Measurements from ENCODE around the gene ALG6.

The ALG6 gene

GRCh38 chr1:63321066-63321784, 46.2 kb upstream of the ALG6 start:
- ChIA-PET CTCF (interaction anchor here (0.8 to 1.5 kb wide), 3 partner anchors 8 to 14 kb away, joined by 3 to 7 read pairs (median 5); no protein-coding TSS in a partner anchor), POLR2A (no interaction called here)
- DNase-seq = peak in 1 of 3 donors; percentile 34
- Histone ChIP-seq H3K27ac (ENCODE audit: insufficient read depth in 1 of 2, low read depth in 1 of 2, low read length in 2 of 2, poor library complexity in 1 of 2, severe bottlenecking in 2 of 2) (no peak overlapping the region), H3K9me3 (ENCODE audit: control extremely low read depth in 1 of 5, control insufficient read depth in 4 of 5, insufficient read depth in 2 of 5, low read depth in 1 of 5, low read length in 4 of 5) (peaks cover 0 to 8% (median 0%) of the 10 kb centered on the region in 5 experiments), H3K4me3 (ENCODE audit: control insufficient read depth in 1 of 7, extremely low read depth in 1 of 7, insufficient read depth in 4 of 7, low read depth in 2 of 7, low read length in 6 of 7) (peak overlapping the region in 1 of 7 experiments; percentile 66), H3K4me1 (ENCODE audit: control extremely low read depth in 1 of 4, control insufficient read depth in 4 of 4, insufficient read depth in 4 of 4, low read length in 3 of 4) (peaks cover 3 to 45% (median 45%) of the 10 kb centered on the region in 4 experiments), H3K36me3 (ENCODE audit: control insufficient read depth in 4 of 4, insufficient read depth in 4 of 4, low read length in 3 of 4) (no peaks in the 10 kb centered on the region), H3K27me3 (replicated peaks in 2 of 5; ENCODE audit: control insufficient read depth in 4 of 5, insufficient read depth in 5 of 5, low read length in 4 of 5) (peaks cover 21 to 100% (median 51%) of the 10 kb centered on the region in 5 experiments)
- 8% methylated on average over 31 of the region's 39 CpGs for WGBS (ENCODE audit: insufficient coverage)

GRCh38 chr1:63321785-63322113, 45.7 kb upstream of the ALG6 start:
- Histone ChIP-seq H3K4me3 (ENCODE audit: control insufficient read depth in 1 of 7, extremely low read depth in 1 of 7, insufficient read depth in 4 of 7, low read depth in 2 of 7, low read length in 6 of 7) (peak overlapping the region in 4 of 7 experiments; percentile 14 to 68 (median 62)), H3K4me1 (ENCODE audit: control extremely low read depth in 1 of 4, control insufficient read depth in 4 of 4, insufficient read depth in 4 of 4, low read length in 3 of 4) (peaks cover 3 to 46% (median 44%) of the 10 kb centered on the region in 4 experiments), H3K36me3 (ENCODE audit: control insufficient read depth in 4 of 4, insufficient read depth in 4 of 4, low read length in 3 of 4) (no peaks in the 10 kb centered on the region), H3K27me3 (replicated peaks in 2 of 5; ENCODE audit: control insufficient read depth in 4 of 5, insufficient read depth in 5 of 5, low read length in 4 of 5) (peaks cover 24 to 100% (median 52%) of the 10 kb centered on the region in 5 experiments), H3K27ac (ENCODE audit: insufficient read depth in 1 of 2, low read depth in 1 of 2, low read length in 2 of 2, poor library complexity in 1 of 2, severe bottlenecking in 2 of 2) (no peak overlapping the region), H3K9me3 (ENCODE audit: control extremely low read depth in 1 of 5, control insufficient read depth in 4 of 5, insufficient read depth in 2 of 5, low read depth in 1 of 5, low read length in 4 of 5) (peaks cover 0 to 8% (median 0%) of the 10 kb centered on the region in 5 experiments)
- peak in 1 of 3 donors; percentile 49 for DNase-seq
- ChIA-PET CTCF (interaction anchor here (0.8 to 1.5 kb wide), 2 partner anchors 9 to 13 kb away, joined by 3 to 5 read pairs; no protein-coding TSS in a partner anchor), POLR2A (no interaction called here)
- WGBS (ENCODE audit: insufficient coverage) = 10% methylated on average over 3 of the region's 12 CpGs

- WGBS (ENCODE audit: insufficient coverage) = 1% methylated on average over 42 of the region's 85 CpGs
- Histone ChIP-seq H3K27ac (ENCODE audit: insufficient read depth in 1 of 2, low read depth in 1 of 2, low read length in 2 of 2, poor library complexity in 1 of 2, severe bottlenecking in 2 of 2) (no peak within 1 kb of the TSS), H3K9me3 (ENCODE audit: control extremely low read depth in 1 of 5, control insufficient read depth in 4 of 5, insufficient read depth in 2 of 5, low read depth in 1 of 5, low read length in 4 of 5) (peaks cover 0 to 8% (median 0%) of the 10 kb centered on the region in 5 experiments), H3K36me3 (ENCODE audit: control insufficient read depth in 4 of 4, insufficient read depth in 4 of 4, low read length in 3 of 4) (no peaks in the 10 kb centered on the region), H3K4me3 (ENCODE audit: control insufficient read depth in 1 of 7, extremely low read depth in 1 of 7, insufficient read depth in 4 of 7, low read depth in 2 of 7, low read length in 6 of 7) (peak within 1 kb of the TSS; percentile 16 to 68 (median 53)), H3K4me1 (ENCODE audit: control extremely low read depth in 1 of 4, control insufficient read depth in 4 of 4, insufficient read depth in 4 of 4, low read length in 3 of 4) (peaks cover 3 to 46% (median 42%) of the 10 kb centered on the region in 4 experiments), H3K27me3 (replicated peaks in 2 of 5; ENCODE audit: control insufficient read depth in 4 of 5, insufficient read depth in 5 of 5, low read length in 4 of 5) (peaks cover 24 to 100% (median 56%) of the 10 kb centered on the region in 5 experiments)
- ChIA-PET CTCF (interaction anchor here (0.8 to 1.5 kb wide), 2 partner anchors 8 to 13 kb away, joined by 3 to 5 read pairs; no protein-coding TSS in a partner anchor), POLR2A (no interaction called here)
- DNase-seq = peak in 2 of 3 donors; percentile 58 to 64
Observed at GRCh38 chr1:63322114-63322943, 45.1 kb upstream of the ALG6 start, which contains the start of gene FOXD3. Gene FOXD3 (plus strand): TSS chr1:63322567. CDS start chr1:63323059, 492 bp downstream.

- Histone ChIP-seq H3K36me3 (ENCODE audit: control insufficient read depth in 4 of 4, insufficient read depth in 4 of 4, low read length in 3 of 4) (no peaks in the 10 kb centered on the region), H3K27me3 (replicated peaks in 2 of 5; ENCODE audit: control insufficient read depth in 4 of 5, insufficient read depth in 5 of 5, low read length in 4 of 5) (peaks cover 19 to 100% (median 57%) of the 10 kb centered on the region in 5 experiments), H3K9me3 (ENCODE audit: control extremely low read depth in 1 of 5, control insufficient read depth in 4 of 5, insufficient read depth in 2 of 5, low read depth in 1 of 5, low read length in 4 of 5) (peaks cover 0 to 8% (median 0%) of the 10 kb centered on the region in 5 experiments), H3K4me1 (ENCODE audit: control extremely low read depth in 1 of 4, control insufficient read depth in 4 of 4, insufficient read depth in 4 of 4, low read length in 3 of 4) (peaks cover 3 to 42% (median 39%) of the 10 kb centered on the region in 4 experiments), H3K27ac (ENCODE audit: insufficient read depth in 1 of 2, low read depth in 1 of 2, low read length in 2 of 2, poor library complexity in 1 of 2, severe bottlenecking in 2 of 2) (no peak overlapping the region), H3K4me3 (ENCODE audit: control insufficient read depth in 1 of 7, extremely low read depth in 1 of 7, insufficient read depth in 4 of 7, low read depth in 2 of 7, low read length in 6 of 7) (peak overlapping the region in 6 of 7 experiments; percentile 19 to 68 (median 50))
- ChIA-PET CTCF (no interaction called here), POLR2A (no interaction called here)
- DNase-seq = peak in 2 of 3 donors; percentile 70 to 77
- 2% methylated on average over 89 of the region's 104 CpGs for WGBS (ENCODE audit: insufficient coverage)
Observed at GRCh38 chr1:63322944-63323864, 44.2 kb upstream of the ALG6 start.

- H3K27ac ChIP-seq (ENCODE audit: insufficient read depth in 1 of 2, low read depth in 1 of 2, low read length in 2 of 2, poor library complexity in 1 of 2, severe bottlenecking in 2 of 2) = no peak overlapping the region
- peaks cover 3 to 42% (median 39%) of the 10 kb centered on the region in 4 experiments for H3K4me1 ChIP-seq (ENCODE audit: control extremely low read depth in 1 of 4, control insufficient read depth in 4 of 4, insufficient read depth in 4 of 4, low read length in 3 of 4)
- POLR2A ChIA-PET = interaction anchor here (1.0 kb wide), 1 partner anchor 10 kb away, joined by 4 read pairs; no protein-coding TSS in a partner anchor
- WGBS (ENCODE audit: insufficient coverage) = 5% methylated on average over 104 of the region's 114 CpGs
- H3K36me3 ChIP-seq (ENCODE audit: control insufficient read depth in 4 of 4, insufficient read depth in 4 of 4, low read length in 3 of 4) = no peaks in the 10 kb centered on the region
- H3K9me3 ChIP-seq (ENCODE audit: control extremely low read depth in 1 of 5, control insufficient read depth in 4 of 5, insufficient read depth in 2 of 5, low read depth in 1 of 5, low read length in 4 of 5) = peaks cover 0 to 3% (median 0%) of the 10 kb centered on the region in 5 experiments
- no peak for DNase-seq
- peaks cover 17 to 100% (median 58%) of the 10 kb centered on the region in 5 experiments for H3K27me3 ChIP-seq (replicated peaks in 2 of 5; ENCODE audit: control insufficient read depth in 4 of 5, insufficient read depth in 5 of 5, low read length in 4 of 5)
- CTCF ChIA-PET = interaction anchor here (0.7 kb wide), 1 partner anchor 8 kb away, joined by 3 read pairs; no protein-coding TSS in a partner anchor
- peak overlapping the region; percentile 1 to 68 (median 48) for H3K4me3 ChIP-seq (ENCODE audit: control insufficient read depth in 1 of 7, extremely low read depth in 1 of 7, insufficient read depth in 4 of 7, low read depth in 2 of 7, low read length in 6 of 7)
Observed at GRCh38 chr1:63323865-63324778, 43.3 kb upstream of the ALG6 start.

Measured in common myeloid progenitor, CD34-positive (primary cell).